GM12865 (cell line): ENCODE results near the gene SCN2A.

ENCODE experiments used
- DNase-seq: peaks from one replicate; pipeline ENCODE4 v3.0.0; 2010; ENCODE audit warnings: low read depth
- H3K4me3 ChIP-seq: 2 replicates; pipeline ENCODE4 v1.5.1; 2011; ENCODE audit warnings: mild to moderate bottlenecking, low read depth, low read length, control low read depth
- TF ChIP-seq, protein P1 (sequence below): IDR thresholded peaks from 2 replicates; pipeline ENCODE4 v1.5.1; 2011; ENCODE audit warnings: low read length, control low read depth, low read depth, inconsistent platforms; ENCODE audit not compliant: insufficient read depth; ENCODE audit errors: missing control alignments

The SCN2A gene

DNA sequence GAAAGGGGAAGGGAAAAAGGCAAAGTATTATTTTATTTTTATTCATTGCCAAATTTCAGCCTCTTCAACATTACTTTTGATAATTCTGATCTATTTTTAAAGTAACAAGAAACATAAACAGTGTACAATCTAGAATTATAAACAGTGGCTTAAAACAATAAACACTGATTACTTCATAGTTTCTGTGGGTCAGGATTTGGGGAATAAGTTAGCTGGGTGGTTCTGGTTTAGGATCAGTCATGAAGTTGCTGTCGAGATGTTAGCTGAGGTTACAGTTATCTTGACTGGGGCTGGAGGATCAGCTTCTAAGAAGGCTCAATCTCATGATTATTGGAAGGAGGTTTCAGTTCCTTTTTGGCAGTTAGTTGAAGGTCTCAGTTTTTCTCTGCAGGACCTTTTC is 109.2 kb downstream of the SCN2A start:
- H3K4me3 ChIP-seq: no peak overlapping the region
- TF ChIP-seq, protein P1, sequence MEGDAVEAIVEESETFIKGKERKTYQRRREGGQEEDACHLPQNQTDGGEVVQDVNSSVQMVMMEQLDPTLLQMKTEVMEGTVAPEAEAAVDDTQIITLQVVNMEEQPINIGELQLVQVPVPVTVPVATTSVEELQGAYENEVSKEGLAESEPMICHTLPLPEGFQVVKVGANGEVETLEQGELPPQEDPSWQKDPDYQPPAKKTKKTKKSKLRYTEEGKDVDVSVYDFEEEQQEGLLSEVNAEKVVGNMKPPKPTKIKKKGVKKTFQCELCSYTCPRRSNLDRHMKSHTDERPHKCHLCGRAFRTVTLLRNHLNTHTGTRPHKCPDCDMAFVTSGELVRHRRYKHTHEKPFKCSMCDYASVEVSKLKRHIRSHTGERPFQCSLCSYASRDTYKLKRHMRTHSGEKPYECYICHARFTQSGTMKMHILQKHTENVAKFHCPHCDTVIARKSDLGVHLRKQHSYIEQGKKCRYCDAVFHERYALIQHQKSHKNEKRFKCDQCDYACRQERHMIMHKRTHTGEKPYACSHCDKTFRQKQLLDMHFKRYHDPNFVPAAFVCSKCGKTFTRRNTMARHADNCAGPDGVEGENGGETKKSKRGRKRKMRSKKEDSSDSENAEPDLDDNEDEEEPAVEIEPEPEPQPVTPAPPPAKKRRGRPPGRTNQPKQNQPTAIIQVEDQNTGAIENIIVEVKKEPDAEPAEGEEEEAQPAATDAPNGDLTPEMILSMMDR: no peak
- DNase-seq: no peak

DNA sequence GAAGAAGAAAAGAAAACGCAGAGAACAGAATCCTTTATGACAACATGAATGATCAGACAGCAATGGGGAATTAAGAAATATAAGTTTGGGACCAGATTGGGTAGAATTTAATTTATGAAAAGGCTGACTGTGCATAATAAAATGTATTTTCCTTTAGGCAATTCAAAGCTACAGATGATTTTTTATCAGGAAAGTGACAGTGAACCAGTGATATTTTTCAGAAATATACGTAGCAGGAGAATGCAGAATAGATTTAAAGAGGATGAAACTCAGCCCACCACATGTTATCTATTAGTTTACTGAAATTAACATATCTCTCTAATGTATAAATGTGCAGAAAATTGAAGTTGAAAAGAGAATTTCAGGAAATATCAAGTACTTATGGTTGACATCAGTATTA is 110.0 kb downstream of the SCN2A start:
- no peak for DNase-seq
- TF ChIP-seq, protein P1: no peak
- H3K4me3 ChIP-seq: no peak overlapping the region

DNA sequence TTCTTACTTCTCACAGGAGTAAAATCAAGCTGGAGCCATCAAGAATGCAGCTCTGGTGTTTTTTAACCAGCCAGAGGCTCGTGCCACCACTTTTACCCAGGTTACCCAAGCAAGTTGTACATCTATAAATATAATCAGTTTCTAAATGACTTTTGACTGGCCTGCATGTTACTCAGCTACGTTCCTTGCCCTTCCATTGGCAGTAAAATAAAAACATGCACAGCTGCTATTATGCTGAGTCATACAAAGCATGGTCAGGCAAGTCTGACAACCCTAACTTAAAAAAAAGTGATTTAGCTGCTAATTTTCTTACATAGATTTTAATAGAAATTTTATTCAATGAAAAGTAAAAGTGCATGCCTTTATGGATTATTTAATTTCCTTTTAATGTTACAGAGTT is 118.5 kb downstream of the SCN2A start:
- DNase-seq: peak; percentile 43

DNA sequence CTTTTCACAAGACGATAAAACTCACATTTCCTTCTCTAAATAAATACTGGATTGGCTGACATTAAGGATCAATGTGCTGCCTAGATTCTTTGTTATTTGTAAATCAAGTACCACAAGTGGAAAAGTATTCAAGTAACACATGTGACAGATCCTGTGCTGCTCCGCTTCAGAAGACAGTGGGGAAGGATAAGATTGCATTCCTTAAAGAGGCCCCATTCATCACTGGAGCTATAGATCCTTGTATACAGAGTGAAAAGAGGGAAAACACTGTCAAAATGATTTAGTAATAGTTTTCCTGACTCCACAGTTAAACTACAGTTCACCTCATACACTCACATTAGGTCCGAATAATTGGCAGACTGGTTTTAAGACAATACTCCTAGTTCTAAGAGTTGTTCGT is 122.3 kb downstream of the SCN2A start:
- TF ChIP-seq, protein P1: no peak
- no peak overlapping the region for H3K4me3 ChIP-seq
- DNase-seq: no peak

More for the DNA sequence above, 118.5 kb downstream of the SCN2A start:
- H3K4me3 ChIP-seq: no peak overlapping the region
- TF ChIP-seq, protein P1: no peak

DNA sequence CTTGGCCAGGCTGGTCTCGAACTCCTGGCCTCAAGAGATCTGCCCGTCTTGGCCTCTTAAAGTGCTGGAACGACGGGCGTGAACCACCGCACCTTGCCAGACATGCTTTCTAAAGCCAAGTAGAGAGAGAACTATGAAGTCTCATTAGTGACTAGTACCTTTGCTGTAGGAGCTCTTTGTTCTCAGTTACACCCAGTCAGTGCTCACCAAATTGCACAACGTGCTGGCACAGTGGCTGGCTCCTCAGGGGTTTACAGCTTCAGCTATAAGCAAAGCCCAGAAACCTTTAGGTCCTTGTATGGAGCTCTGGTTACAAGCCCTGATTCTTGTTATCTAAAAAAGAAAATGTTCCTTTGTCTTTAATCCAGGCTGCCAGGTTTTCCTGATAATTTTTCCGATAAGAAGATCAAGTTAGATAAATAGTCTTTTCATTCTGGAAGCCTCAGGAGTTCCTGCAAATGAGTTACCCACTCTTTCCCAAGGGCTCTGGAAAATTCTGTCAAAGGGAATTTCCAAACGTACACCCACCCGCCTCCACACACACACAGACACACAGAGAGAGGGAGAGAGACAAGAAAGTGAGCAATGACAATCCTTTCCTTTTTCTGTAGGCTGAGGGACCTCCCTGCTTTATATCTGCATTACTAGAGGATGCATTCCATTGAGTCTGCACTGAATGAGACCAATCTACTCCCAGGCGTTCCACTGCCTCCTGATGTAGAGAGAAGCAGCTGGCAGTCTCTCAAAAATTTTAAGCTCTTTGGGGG is 130.1 kb downstream of the SCN2A start:
- no peak overlapping the region for H3K4me3 ChIP-seq
- TF ChIP-seq, protein P1: no peak
- DNase-seq: no peak

DNA sequence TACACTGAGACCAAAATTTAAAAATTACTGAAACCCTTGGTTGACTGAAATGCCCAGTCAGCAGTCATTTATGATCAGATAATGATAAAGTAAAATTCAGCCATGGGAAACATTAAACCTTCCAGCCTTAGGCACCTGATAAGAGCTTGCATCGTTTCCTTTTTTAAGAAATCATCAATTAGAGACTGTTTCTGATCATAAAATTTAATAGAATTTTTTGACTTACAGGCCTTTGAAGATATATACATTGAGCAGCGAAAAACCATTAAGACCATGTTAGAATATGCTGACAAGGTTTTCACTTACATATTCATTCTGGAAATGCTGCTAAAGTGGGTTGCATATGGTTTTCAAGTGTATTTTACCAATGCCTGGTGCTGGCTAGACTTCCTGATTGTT is 130.7 kb downstream of the SCN2A start:
- TF ChIP-seq, protein P1: no peak
- no peak for DNase-seq
- H3K4me3 ChIP-seq: no peak overlapping the region

DNA sequence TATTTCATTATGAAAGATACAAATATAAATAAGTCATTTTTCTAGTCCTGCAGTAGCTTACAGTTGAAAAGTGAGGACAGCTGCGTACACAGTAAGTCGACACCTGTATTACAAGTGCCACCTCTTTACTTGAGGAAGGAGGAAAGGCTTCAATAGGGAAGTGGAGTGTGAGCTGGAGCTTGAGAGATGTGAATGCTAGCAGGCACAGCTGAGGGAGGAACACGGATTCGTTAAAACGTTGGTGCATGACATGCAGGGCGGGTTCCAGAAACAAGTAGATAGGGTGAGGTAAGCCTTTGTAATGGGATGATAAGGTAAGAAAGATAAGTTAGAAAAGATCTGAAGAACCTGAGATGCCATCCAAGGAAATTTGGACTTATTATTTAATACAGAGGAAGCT is 132.1 kb downstream of the SCN2A start:
- H3K4me3 ChIP-seq: no peak overlapping the region
- DNase-seq: no peak
- TF ChIP-seq, protein P1: no peak
